Measurements from ENCODE around the gene KLHDC2.
"Not testable (repeated sequence)": the region's sequence is repeated elsewhere in the genome, so short reads cannot be mapped to it uniquely, and the experiment has no call there.

Gene KLHDC2, protein sequence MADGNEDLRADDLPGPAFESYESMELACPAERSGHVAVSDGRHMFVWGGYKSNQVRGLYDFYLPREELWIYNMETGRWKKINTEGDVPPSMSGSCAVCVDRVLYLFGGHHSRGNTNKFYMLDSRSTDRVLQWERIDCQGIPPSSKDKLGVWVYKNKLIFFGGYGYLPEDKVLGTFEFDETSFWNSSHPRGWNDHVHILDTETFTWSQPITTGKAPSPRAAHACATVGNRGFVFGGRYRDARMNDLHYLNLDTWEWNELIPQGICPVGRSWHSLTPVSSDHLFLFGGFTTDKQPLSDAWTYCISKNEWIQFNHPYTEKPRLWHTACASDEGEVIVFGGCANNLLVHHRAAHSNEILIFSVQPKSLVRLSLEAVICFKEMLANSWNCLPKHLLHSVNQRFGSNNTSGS

DNA sequence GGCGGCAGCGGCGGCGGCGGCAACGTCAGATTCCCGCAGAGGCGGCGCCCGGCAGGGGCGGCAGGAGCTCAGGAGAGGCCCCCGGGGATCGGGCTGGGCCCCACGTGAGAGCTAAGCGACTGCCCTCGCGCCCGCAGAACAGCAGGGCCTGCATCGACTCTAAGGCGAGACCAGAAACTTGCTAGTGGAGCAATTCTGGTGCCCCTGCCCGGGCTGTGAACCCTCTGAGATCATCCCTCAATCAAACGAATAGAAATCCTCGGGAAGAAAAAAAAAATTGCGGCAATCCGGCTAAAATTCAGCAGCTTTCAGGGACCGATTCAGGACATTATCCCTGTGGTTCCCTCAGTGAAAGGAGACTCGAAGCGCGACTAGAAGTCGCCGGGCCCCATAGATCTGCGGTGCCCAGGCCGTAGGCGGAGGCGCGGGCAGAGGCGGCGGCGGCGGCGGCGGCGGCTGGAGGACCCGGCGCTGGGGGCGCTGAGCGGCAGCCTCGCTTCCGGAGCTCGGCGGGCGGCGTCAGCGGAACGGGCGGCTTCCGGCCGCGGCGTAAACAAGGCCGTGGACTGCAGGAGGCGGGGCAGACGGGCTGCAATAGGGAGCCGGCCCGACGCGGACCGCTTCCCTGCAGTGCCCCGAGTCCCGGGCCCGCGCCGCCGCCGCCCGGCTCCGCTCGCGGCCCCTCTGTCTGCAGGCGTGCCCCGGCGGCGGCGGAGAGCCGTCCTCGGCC, at the start of gene KLHDC2:
Gene KLHDC2 (plus strand): TSS at position 583 of the 730 bp plus-strand sequence. CDS start 316 bp downstream, outside the sequence.
- peak within 1 kb of the TSS; percentile 89 for H3K4me3 ChIP-seq (ENCODE audit: low read length)
- H4K20me1 ChIP-seq (ENCODE audit: control insufficient read depth, insufficient read depth, low read depth, low read length): no peaks in the 10 kb centered on the region; the same call in 1 of the 2 replicates
- H3K36me3 ChIP-seq (ENCODE audit: control insufficient read depth, low read length): peaks cover 12% of the 10 kb centered on the region; the same call in 1 of the 2 replicates
- peak within 1 kb of the TSS; percentile 89 for H3K27ac ChIP-seq (ENCODE audit: low read depth, low read length)
- H3K79me2 ChIP-seq (ENCODE audit: control insufficient read depth, low read length): peaks cover 33% of the 10 kb centered on the region
- TF ChIP-seq EZH2phosphoT487 (IDR thresholded peaks at IDR 0.05; ENCODE audit: borderline replicate concordance, low read length) (no peak), CTCF (IDR thresholded peaks at IDR 0.05; ENCODE audit: low read depth, low read length, poor library complexity, severe bottlenecking) (peak; percentile 34)
- no peaks in the 10 kb centered on the region for H3K9me3 ChIP-seq (ENCODE audit: control insufficient read depth, insufficient read depth, low read length)
- no peaks in the 10 kb centered on the region for H3K27me3 ChIP-seq (ENCODE audit: control insufficient read depth, low read length)
- H3F3A ChIP-seq (ENCODE audit: control insufficient read depth, insufficient read depth): peaks cover 12% of the 10 kb centered on the region
- H3K9me2 ChIP-seq (replicated peaks; ENCODE audit: control insufficient read depth, low read length): no peaks in the 10 kb centered on the region
- peaks cover 50% of the 10 kb centered on the region for H3K4me1 ChIP-seq (ENCODE audit: control insufficient read depth, low read length)
- peak within 1 kb of the TSS; percentile 80 for H3K4me2 ChIP-seq (ENCODE audit: low read length)

DNA sequence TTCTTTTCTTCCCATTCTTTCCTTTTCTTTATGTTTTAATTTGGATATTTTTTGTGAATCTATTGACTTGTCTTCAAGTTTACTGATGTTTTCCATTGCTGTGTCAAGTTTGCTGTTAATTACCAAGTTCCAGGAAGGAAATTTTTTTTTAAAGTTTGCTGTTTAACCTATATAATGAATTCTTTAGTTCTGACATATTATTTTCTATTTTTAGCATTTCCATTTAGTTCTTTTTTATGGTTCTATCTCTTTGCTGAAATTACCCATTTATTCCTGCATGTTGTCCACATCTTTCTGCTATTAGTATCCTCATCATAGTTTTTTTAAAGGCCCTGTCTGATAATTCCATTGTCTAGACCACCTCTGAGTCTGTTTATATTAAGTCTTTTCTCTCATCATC, 47.2 kb upstream of the KLHDC2 start:
- no peaks in the 10 kb centered on the region for H3K9me2 ChIP-seq (replicated peaks; ENCODE audit: control insufficient read depth, low read length)
- no peak overlapping the region for H3K4me2 ChIP-seq (ENCODE audit: low read length)
- H3K79me2 ChIP-seq (ENCODE audit: control insufficient read depth, low read length): no peaks in the 10 kb centered on the region
- H3K27me3 ChIP-seq (ENCODE audit: control insufficient read depth, low read length): no peaks in the 10 kb centered on the region
- no peaks in the 10 kb centered on the region for H3K9me3 ChIP-seq (ENCODE audit: control insufficient read depth, insufficient read depth, low read length)
- H3K27ac ChIP-seq (ENCODE audit: low read depth, low read length): no peak overlapping the region
- H3K36me3 ChIP-seq (ENCODE audit: control insufficient read depth, low read length): no peaks in the 10 kb centered on the region
- no peaks in the 10 kb centered on the region for H3F3A ChIP-seq (ENCODE audit: control insufficient read depth, insufficient read depth)
- H3K4me3 ChIP-seq (ENCODE audit: low read length): no peak overlapping the region
- TF ChIP-seq EZH2phosphoT487 (IDR thresholded peaks at IDR 0.05; ENCODE audit: borderline replicate concordance, low read length) (no peak), CTCF (IDR thresholded peaks at IDR 0.05; ENCODE audit: low read depth, low read length, poor library complexity, severe bottlenecking) (no peak)
- no peaks in the 10 kb centered on the region for H3K4me1 ChIP-seq (ENCODE audit: control insufficient read depth, low read length)
- H4K20me1 ChIP-seq (ENCODE audit: control insufficient read depth, insufficient read depth, low read depth, low read length): no peaks in the 10 kb centered on the region

DNA sequence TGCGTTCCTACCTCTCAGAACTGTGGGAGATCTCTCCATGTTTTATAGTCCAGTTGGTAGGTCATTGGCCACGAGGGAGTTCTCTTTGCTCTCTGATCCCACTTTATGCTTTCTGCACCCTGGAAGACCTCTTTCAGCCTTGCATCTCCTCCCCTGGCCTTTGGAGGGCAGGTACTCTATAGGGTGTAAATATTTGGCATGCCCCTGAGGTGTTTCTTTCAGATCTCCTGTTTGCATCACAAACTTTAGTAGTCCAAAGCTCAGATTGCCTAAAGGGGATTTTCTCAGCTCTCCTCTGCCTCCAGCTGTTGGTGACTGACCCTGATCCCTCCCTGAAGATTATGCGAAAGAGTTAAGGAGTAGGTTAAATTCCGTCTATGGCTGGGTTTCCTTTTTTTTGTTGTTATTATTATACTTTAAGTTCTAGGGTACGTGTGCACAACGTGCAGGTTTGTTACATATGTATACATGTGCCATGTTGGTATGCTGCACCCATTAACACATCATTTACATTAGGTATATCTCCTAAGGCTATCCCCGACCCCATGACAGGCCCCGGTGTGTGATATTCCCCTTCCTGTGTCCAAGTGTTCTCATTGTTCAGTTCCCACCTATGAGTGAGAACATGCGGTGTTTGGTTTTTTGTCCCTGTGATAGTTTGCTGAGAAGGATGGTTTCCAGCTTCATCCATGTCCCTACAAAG, 46.1 kb upstream of the KLHDC2 start:
- H3K36me3 ChIP-seq (ENCODE audit: control insufficient read depth, low read length); H4K20me1 ChIP-seq (ENCODE audit: control insufficient read depth, insufficient read depth, low read depth, low read length); H3F3A ChIP-seq (ENCODE audit: control insufficient read depth, insufficient read depth); H3K27me3 ChIP-seq (ENCODE audit: control insufficient read depth, low read length); H3K79me2 ChIP-seq (ENCODE audit: control insufficient read depth, low read length); H3K4me1 ChIP-seq (ENCODE audit: control insufficient read depth, low read length); H3K27ac ChIP-seq (ENCODE audit: low read depth, low read length); H3K4me2 ChIP-seq (ENCODE audit: low read length); H3K9me3 ChIP-seq (ENCODE audit: control insufficient read depth, insufficient read depth, low read length); H3K9me2 ChIP-seq (replicated peaks; ENCODE audit: control insufficient read depth, low read length); H3K4me3 ChIP-seq (ENCODE audit: low read length): not testable (repeated sequence)

Measured in DOHH2 (cell line).